ENCODE data around the gene RAB30.
"Not testable (repeated sequence)": the region's sequence is repeated elsewhere in the genome, so short reads cannot be mapped to it uniquely, and the experiment has no call there.

RAB30 gene

GRCh38 chr11:82949352-82949751 lies 122.3 kb downstream of the RAB30 start:
- Histone ChIP-seq H3K36me3 (ENCODE audit: insufficient read depth, low read length) (no peaks in the 10 kb centered on the region), H3K27me3 (ENCODE audit: insufficient read depth, low read length) (no peaks in the 10 kb centered on the region), H3K9me3 (ENCODE audit: low read length) (no peaks in the 10 kb centered on the region), H3K4me1 (ENCODE audit: insufficient read depth, low read length) (no peaks in the 10 kb centered on the region), H2AFZ (ENCODE audit: low read depth, low read length) (no peak overlapping the region), H3K4me3 (ENCODE audit: low read length) (no peak overlapping the region)

- H3K36me3 ChIP-seq (ENCODE audit: insufficient read depth, low read length): no peaks in the 10 kb centered on the region
- no peaks in the 10 kb centered on the region for H3K27me3 ChIP-seq (ENCODE audit: insufficient read depth, low read length)
- no peak overlapping the region for H3K4me3 ChIP-seq (ENCODE audit: low read length)
- no peaks in the 10 kb centered on the region for H3K4me1 ChIP-seq (ENCODE audit: insufficient read depth, low read length)
- H2AFZ ChIP-seq (ENCODE audit: low read depth, low read length): no peak overlapping the region
- no peaks in the 10 kb centered on the region for H3K9me3 ChIP-seq (ENCODE audit: low read length)
Observed at GRCh38 chr11:82945682-82946081, 126.0 kb downstream of the RAB30 start.

- not testable (repeated sequence) for H3K9me3 ChIP-seq (ENCODE audit: low read length); H2AFZ ChIP-seq (ENCODE audit: low read depth, low read length); H3K27me3 ChIP-seq (ENCODE audit: insufficient read depth, low read length); H3K4me3 ChIP-seq (ENCODE audit: low read length); H3K4me1 ChIP-seq (ENCODE audit: insufficient read depth, low read length); H3K36me3 ChIP-seq (ENCODE audit: insufficient read depth, low read length)
Observed at GRCh38 chr11:82945041-82945440, 126.7 kb downstream of the RAB30 start.

- no peak overlapping the region for H2AFZ ChIP-seq (ENCODE audit: low read depth, low read length)
- no peaks in the 10 kb centered on the region for H3K36me3 ChIP-seq (ENCODE audit: insufficient read depth, low read length)
- H3K27me3 ChIP-seq (ENCODE audit: insufficient read depth, low read length): no peaks in the 10 kb centered on the region
- H3K4me1 ChIP-seq (ENCODE audit: insufficient read depth, low read length): no peaks in the 10 kb centered on the region
- no peak overlapping the region for H3K4me3 ChIP-seq (ENCODE audit: low read length)
- H3K9me3 ChIP-seq (ENCODE audit: low read length): no peaks in the 10 kb centered on the region
Observed at GRCh38 chr11:82944198-82944597, 127.5 kb downstream of the RAB30 start.

- H3K27me3 ChIP-seq (ENCODE audit: insufficient read depth, low read length); H3K4me3 ChIP-seq (ENCODE audit: low read length); H3K4me1 ChIP-seq (ENCODE audit: insufficient read depth, low read length); H2AFZ ChIP-seq (ENCODE audit: low read depth, low read length); H3K9me3 ChIP-seq (ENCODE audit: low read length); H3K36me3 ChIP-seq (ENCODE audit: insufficient read depth, low read length): not testable (repeated sequence)
Observed at GRCh38 chr11:82943430-82943829, 128.3 kb downstream of the RAB30 start.

GRCh38 chr11:82942376-82942775 lies 129.3 kb downstream of the RAB30 start:
- Histone ChIP-seq H3K9me3 (ENCODE audit: low read length) (no peaks in the 10 kb centered on the region), H3K4me3 (ENCODE audit: low read length) (no peak overlapping the region), H2AFZ (ENCODE audit: low read depth, low read length) (no peak overlapping the region), H3K36me3 (ENCODE audit: insufficient read depth, low read length) (no peaks in the 10 kb centered on the region), H3K27me3 (ENCODE audit: insufficient read depth, low read length) (no peaks in the 10 kb centered on the region), H3K4me1 (ENCODE audit: insufficient read depth, low read length) (no peaks in the 10 kb centered on the region)

- Histone ChIP-seq H3K9me3 (ENCODE audit: low read length) (no peaks in the 10 kb centered on the region), H2AFZ (ENCODE audit: low read depth, low read length) (no peak overlapping the region), H3K4me1 (ENCODE audit: insufficient read depth, low read length) (no peaks in the 10 kb centered on the region), H3K27me3 (ENCODE audit: insufficient read depth, low read length) (no peaks in the 10 kb centered on the region), H3K4me3 (ENCODE audit: low read length) (no peak overlapping the region), H3K36me3 (ENCODE audit: insufficient read depth, low read length) (no peaks in the 10 kb centered on the region)
Observed at GRCh38 chr11:82939456-82939855, 132.2 kb downstream of the RAB30 start.

- H3K9me3 ChIP-seq (ENCODE audit: low read length): no peaks in the 10 kb centered on the region
- no peaks in the 10 kb centered on the region for H3K27me3 ChIP-seq (ENCODE audit: insufficient read depth, low read length)
- H3K4me1 ChIP-seq (ENCODE audit: insufficient read depth, low read length): no peaks in the 10 kb centered on the region
- peaks cover 5% of the 10 kb centered on the region for H3K36me3 ChIP-seq (ENCODE audit: insufficient read depth, low read length)
- no peak overlapping the region for H3K4me3 ChIP-seq (ENCODE audit: low read length)
- no peak overlapping the region for H2AFZ ChIP-seq (ENCODE audit: low read depth, low read length)
Observed at GRCh38 chr11:82937554-82937953, 134.1 kb downstream of the RAB30 start.

- no peaks in the 10 kb centered on the region for H3K27me3 ChIP-seq (ENCODE audit: insufficient read depth, low read length)
- peaks cover 17% of the 10 kb centered on the region for H3K36me3 ChIP-seq (ENCODE audit: insufficient read depth, low read length)
- H3K9me3 ChIP-seq (ENCODE audit: low read length): no peaks in the 10 kb centered on the region
- H3K4me1 ChIP-seq (ENCODE audit: insufficient read depth, low read length): no peaks in the 10 kb centered on the region
- no peak overlapping the region for H3K4me3 ChIP-seq (ENCODE audit: low read length)
- H2AFZ ChIP-seq (ENCODE audit: low read depth, low read length): no peak overlapping the region
Observed at GRCh38 chr11:82936261-82936660, 135.4 kb downstream of the RAB30 start.

GRCh38 chr11:82932564-82932963 lies 139.1 kb downstream of the RAB30 start:
- H3K9me3 ChIP-seq (ENCODE audit: low read length): no peaks in the 10 kb centered on the region
- H3K36me3 ChIP-seq (ENCODE audit: insufficient read depth, low read length): peaks cover 20% of the 10 kb centered on the region
- no peaks in the 10 kb centered on the region for H3K27me3 ChIP-seq (ENCODE audit: insufficient read depth, low read length)
- no peak overlapping the region for H2AFZ ChIP-seq (ENCODE audit: low read depth, low read length)
- no peaks in the 10 kb centered on the region for H3K4me1 ChIP-seq (ENCODE audit: insufficient read depth, low read length)
- no peak overlapping the region for H3K4me3 ChIP-seq (ENCODE audit: low read length)

GRCh38 chr11:82930734-82931133 lies 141.0 kb downstream of the RAB30 start:
- Histone ChIP-seq H3K27me3 (ENCODE audit: insufficient read depth, low read length) (no peaks in the 10 kb centered on the region), H3K4me3 (ENCODE audit: low read length) (no peak overlapping the region), H2AFZ (ENCODE audit: low read depth, low read length) (no peak overlapping the region), H3K36me3 (ENCODE audit: insufficient read depth, low read length) (peaks cover 20% of the 10 kb centered on the region), H3K4me1 (ENCODE audit: insufficient read depth, low read length) (no peaks in the 10 kb centered on the region), H3K9me3 (ENCODE audit: low read length) (no peaks in the 10 kb centered on the region)

- Histone ChIP-seq H3K36me3 (ENCODE audit: insufficient read depth, low read length) (peaks cover 20% of the 10 kb centered on the region), H3K9me3 (ENCODE audit: low read length) (no peaks in the 10 kb centered on the region), H2AFZ (ENCODE audit: low read depth, low read length) (no peak overlapping the region), H3K27me3 (ENCODE audit: insufficient read depth, low read length) (no peaks in the 10 kb centered on the region), H3K4me3 (ENCODE audit: low read length) (no peak overlapping the region), H3K4me1 (ENCODE audit: insufficient read depth, low read length) (no peaks in the 10 kb centered on the region)
Observed at GRCh38 chr11:82930229-82930628, 141.5 kb downstream of the RAB30 start.

GRCh38 chr11:82929121-82929520 lies 142.6 kb downstream of the RAB30 start:
- no peak overlapping the region for H2AFZ ChIP-seq (ENCODE audit: low read depth, low read length)
- peaks cover 20% of the 10 kb centered on the region for H3K36me3 ChIP-seq (ENCODE audit: insufficient read depth, low read length)
- no peaks in the 10 kb centered on the region for H3K27me3 ChIP-seq (ENCODE audit: insufficient read depth, low read length)
- no peak overlapping the region for H3K4me3 ChIP-seq (ENCODE audit: low read length)
- no peaks in the 10 kb centered on the region for H3K4me1 ChIP-seq (ENCODE audit: insufficient read depth, low read length)
- no peaks in the 10 kb centered on the region for H3K9me3 ChIP-seq (ENCODE audit: low read length)

GRCh38 chr11:82927264-82927880 lies 144.3 kb downstream of the RAB30 start:
- Histone ChIP-seq H3K27me3 (ENCODE audit: insufficient read depth, low read length) (no peaks in the 10 kb centered on the region), H3K4me3 (ENCODE audit: low read length) (no peak overlapping the region), H2AFZ (ENCODE audit: low read depth, low read length) (no peak overlapping the region), H3K9me3 (ENCODE audit: low read length) (no peaks in the 10 kb centered on the region), H3K36me3 (ENCODE audit: insufficient read depth, low read length) (peaks cover 13% of the 10 kb centered on the region), H3K4me1 (ENCODE audit: insufficient read depth, low read length) (no peaks in the 10 kb centered on the region)
